Inferior parietal cortex (tissue), 1 donor: ENCODE measurements around the gene TNF.

Experiments used
- DNase-seq: peaks from one replicate; pipeline ENCODE4 v3.0.0-alpha.2; 2016; ENCODE audit errors: extremely low spot score

The TNF gene

DNA sequence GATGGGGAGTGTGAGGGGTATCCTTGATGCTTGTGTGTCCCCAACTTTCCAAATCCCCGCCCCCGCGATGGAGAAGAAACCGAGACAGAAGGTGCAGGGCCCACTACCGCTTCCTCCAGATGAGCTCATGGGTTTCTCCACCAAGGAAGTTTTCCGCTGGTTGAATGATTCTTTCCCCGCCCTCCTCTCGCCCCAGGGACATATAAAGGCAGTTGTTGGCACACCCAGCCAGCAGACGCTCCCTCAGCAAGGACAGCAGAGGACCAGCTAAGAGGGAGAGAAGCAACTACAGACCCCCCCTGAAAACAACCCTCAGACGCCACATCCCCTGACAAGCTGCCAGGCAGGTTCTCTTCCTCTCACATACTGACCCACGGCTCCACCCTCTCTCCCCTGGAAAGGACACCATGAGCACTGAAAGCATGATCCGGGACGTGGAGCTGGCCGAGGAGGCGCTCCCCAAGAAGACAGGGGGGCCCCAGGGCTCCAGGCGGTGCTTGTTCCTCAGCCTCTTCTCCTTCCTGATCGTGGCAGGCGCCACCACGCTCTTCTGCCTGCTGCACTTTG is at the start of gene TNF:
TSS of gene TNF (plus strand) at position 231 of the 567 bp plus-strand sequence. CDS start at position 408, 177 bp downstream.
- DNase-seq = no peak

DNA sequence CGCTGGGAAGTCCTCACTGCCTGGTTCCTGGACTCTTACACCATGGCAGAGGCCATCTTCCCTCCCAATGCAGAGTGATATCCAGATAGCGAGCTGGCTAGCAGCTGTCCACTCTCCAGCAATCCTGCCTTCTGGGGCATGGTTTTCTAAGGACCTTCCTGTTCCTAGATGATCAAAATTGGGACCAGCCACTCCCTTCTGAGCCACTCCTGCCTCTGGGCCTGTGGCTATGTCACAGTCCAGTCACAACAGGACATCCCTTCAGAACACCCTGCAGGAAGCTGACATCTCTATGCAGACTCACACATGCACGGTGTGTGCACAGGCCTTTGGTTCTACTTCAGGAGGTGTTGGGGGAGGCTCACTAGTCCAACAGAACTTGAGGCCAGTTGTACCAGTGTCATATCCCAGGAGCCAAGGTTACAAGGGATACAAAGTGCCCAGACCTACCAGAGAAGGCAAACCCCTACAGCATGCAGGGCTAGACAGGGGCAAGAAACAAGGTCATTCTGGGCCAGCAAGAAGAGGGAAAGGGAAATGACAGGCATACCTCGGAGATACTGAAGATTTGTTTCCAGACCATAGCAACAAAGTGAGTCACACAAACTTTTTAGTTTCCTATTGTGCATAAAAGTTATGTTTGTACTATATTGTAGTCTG is 49.3 kb upstream of the TNF start:
- DNase-seq = no peak

- DNase-seq = no peak
These were observed 47.0 kb upstream of the TNF start for GRCh38 chr6:31528307-31528777.

DNA sequence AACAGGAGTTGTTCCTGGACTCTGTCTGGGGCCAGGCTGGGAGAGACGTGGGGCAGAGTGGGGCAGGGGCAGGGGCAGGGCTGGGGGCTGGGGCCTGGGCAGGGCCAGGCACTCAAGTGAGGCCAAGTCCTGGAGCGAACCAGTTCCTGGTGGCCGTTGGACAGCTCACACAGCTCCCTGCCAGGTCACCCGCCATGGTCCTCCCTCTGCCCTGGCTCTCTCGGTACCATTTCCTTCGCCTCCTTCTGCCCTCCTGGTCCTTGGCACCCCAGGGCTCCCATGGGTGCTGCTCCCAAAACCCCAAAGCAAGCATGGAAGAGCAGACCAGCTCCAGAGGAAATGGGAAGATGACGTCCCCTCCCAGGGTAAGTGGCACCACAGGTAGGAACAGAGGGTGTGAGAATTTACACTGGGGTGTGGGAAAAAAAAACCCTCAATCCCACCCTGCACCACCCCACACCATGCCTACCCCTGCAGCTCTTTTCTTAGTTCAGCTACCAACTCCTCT is 46.5 kb upstream of the TNF start, which contains the start of gene MCCD1:
TSS of gene MCCD1 (plus strand) at position 142 of the 508 bp plus-strand sequence. CDS start at position 195, 53 bp downstream.
- no peak for DNase-seq

GRCh38 chr6:31529329-31530150 is 45.8 kb upstream of the TNF start:
- DNase-seq = no peak

DNA sequence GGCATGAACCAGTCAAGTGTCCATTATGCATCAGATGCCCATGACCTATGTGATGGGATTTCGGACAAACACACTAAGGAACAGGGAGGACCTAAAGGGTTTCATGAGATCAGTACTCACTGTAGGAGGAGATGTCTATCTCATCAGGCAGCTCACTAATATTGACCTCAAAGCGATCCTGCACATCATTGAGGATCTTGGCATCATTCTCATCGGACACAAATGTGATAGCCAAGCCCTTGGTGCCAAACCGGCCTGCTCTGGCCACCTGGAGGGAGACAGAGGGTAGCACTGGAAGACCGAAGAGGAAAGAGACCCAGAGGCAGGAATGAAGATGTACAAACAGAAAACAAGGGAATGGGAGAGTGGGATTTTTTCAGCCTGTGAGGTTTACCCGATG is 44.7 kb upstream of the TNF start:
- DNase-seq = no peak

DNA sequence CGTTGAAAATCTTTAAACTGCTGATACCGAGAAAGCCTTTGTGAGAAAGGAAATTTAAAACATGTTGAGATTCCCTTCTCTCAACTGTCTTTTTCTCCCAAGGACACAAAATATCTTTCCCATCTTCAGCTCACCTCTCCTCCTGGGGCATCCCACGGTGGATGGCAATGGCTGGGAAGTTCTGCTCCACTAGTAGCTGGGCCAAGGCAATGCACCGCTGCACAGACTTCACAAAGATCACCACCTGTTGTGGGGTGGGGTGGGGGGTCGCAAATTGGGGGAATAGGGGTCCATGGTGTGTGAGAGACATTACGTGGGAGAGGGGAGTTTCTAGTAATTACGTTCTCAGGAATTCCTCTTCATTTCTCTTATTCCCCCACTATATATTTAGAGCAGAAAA is 44.2 kb upstream of the TNF start:
- no peak for DNase-seq

DNA sequence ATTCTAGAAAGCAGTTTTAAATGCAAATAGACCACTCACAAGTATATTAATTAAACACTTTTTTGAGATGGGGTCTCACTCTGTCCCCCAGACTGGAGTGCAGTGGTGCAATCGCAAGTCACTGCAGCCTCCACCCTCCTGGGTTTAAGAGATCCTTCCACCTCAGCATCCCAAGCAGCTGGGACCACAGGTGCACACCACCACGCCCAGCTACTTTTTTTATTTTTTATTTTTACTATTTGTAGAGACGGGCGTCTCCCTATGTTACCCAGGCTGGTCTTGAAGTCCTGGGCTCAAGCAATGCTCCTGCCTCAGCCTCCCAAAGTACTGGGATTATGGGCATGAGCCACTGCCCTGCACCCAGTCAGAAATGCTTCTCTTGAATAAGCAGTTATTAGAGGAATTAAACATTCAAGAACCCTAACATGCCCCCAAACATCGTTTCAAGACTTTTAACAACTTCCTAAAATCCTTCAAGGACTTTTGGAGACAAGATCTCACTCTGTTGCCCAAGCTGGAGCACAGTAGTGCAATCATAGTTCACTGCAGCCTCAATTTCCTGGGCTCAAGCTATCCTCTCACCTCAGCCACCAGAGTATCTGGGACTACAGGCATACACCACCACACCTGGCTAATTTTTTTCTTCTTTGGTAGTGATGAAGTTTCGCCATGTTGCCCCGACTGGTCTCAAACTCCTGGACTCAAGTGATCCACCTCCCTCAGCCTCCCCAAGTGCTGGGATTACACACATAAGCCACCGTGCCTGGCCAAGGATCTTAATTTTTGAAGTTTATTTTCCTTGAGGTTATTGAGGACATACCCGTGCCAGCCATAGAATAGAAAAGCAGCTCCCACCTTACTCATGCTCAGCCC is 43.4 kb upstream of the TNF start:
- no peak for DNase-seq

DNA sequence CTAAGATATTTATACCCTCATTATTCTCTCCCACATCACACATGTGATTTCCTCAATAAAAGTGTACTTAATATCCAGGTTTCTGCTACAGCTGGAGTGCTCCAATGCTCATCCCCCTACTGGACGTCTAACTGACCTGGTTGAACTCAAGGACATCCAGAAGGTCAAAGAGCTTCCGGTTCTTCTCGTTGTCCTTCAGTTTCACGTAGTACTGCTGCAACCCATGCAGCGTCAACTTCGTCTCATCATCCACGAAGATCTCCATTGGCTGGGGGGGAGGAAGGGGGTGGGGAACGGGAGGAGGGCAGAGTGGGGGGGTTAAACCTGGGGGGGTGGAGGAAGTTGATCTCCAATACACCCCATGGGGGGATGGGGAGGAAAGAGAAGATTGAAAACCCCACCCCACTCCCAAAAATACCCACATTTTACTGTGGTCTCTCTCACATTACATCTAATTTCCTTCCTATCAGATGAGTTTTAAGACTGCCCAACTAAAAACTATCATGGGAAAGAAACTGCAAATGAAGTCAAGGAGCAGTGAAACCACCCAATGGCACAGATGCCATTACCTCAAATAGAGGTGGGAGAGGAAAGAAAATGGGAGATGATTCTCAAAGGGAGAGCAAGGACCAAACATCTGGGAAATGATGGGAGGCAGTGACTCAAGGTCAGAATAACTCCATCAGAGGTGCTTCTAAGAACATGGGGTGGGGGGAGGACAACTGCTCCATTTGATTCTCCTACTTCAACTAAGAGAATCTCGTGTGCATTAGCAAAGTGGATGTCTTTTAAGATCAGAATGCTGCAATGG is 42.5 kb upstream of the TNF start:
- DNase-seq = no peak

- no peak for DNase-seq
These were observed 41.9 kb upstream of the TNF start for GRCh38 chr6:31533455-31533841.

GRCh38 chr6:31534011-31534410 is 41.4 kb upstream of the TNF start:
- DNase-seq = no peak

DNA sequence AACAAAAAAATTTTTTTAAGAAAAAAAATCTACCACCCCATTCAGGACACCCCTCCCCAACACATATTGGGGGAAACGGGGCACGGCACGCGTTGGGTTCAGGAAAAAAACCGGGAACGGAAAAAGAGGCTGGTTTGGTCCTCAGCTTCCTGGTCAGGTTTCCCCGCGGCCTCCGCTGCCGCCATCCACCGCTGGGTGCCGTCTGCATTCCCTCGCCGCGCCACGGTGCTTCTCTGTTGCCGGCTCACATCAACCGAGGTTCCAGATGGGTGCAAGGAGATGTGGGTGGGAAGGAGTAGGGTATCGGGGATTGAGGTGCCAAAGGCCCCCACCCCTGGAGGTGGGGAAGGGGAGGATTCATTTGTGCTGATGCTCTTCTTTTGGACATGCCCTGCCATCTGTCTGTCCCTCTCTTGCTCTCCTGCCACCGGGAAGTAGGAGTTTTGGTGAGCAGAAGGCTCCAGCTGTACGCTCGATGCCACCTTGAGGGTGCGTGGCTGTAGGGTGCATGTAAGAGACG is 40.8 kb upstream of the TNF start:
- DNase-seq = no peak

DNA sequence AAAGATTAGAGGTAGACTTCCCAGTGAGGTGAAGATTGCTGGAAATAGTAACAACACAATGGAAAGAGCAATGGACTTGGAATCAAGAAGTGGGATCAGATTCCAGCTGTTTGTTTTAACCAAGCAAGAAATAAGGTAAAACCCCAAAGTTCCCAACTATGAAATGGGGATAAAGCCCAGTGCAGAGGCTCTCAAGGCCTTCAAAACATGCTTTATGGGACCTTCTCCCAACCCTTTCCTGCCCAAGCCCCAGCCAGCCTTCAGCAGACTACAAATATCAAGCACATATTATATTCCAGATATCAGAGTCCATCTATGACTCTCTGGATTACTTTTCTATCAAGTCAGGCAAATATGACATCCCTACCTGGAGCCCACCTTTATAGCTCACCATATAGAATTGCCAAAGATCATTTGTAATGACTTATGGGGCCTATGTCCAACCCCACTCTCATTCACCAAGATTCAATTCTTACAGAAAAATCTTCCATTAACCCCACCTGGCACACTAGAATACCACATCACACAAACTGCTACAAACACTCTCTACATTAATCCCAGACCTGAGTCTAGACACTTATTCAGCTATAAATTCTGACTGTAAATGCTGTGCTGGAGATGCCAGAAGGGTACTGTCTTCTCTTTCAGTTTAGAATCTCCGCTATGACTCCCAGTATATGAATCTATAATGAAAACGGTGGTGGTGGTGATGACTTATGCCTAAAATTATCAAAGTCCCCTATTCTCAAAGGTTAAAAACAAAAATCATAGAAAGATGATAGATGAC is 39.6 kb upstream of the TNF start:
- DNase-seq = no peak

GRCh38 chr6:31538805-31539400 is 36.5 kb upstream of the TNF start:
- DNase-seq = no peak

GRCh38 chr6:31540640-31541039 is 34.7 kb upstream of the TNF start:
- no peak for DNase-seq

GRCh38 chr6:31541059-31541657 is 34.2 kb upstream of the TNF start:
- DNase-seq = peak; percentile 32

DNA sequence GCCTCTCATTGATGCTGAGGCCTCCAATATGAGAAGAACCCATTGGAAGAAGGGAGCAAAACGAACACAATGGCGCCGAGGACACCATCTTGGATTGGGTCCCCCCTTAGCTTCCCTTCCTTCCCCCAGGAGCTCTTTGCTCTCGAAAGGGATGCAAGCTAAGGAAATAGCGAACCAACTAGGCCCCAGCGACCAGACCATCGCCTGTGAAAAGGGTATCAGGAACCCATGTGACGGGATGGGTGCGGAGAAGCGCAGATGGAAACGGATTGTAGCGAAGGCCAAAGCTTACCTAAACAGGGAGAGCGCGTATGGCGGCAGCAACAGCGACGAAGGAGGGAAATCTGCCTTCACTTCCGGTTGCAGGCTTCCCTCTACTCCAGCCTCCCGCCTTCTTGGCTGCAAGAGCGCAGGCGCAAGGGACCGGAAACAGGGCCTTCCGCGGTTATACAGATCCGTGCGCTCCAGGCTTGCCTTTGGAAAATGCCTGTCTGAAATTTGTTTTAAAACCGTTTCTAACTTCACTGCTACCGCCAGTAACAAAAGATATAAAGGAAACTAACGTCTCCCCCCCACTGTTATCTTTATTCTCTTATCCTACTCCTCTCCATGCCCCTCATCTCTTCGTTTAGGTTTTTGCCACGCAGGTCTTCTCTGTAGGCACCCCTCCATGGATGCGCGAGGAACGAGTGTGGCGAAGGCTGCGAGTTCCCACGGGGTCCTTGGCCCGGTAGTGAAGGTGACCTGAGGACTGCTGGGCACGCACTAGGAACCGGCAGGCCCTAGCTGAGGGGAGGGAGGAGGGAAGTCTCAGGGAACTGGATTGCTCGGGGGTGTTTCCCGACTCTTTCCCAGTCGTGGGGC is 33.5 kb upstream of the TNF start, which contains the start of gene DDX39B:
TSS of gene DDX39B (minus strand) at position 346 of the 864 bp plus-strand sequence. CDS start 1,471 bp downstream, outside the sequence.
- peak; percentile 99 for DNase-seq

DNA sequence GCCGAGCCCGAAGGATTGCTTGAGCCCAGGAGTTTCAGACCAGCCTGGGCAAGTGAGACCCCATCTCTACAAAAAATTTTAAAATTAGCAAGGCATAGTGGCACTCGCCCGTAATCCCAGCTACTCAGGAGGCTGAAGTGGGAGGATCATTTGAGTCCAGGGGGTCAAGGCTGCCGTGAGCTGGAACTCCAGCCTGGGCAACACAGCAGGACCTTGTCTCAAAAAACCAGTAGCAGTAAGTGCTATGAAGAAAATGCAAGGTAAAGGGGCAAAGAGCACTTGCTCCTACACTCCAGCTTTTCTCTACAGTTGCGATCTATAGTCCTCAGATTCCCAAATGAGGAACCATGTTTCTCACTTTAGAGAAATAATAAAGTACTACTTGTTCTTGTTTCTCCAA is 31.7 kb upstream of the TNF start:
- DNase-seq = no peak
